Astrocyte (in vitro differentiated cells and primary cell): ENCODE results near the gene UFD1. TPM values are rescaled to one million over a fixed set of nuclear protein-coding genes. Genes with fewer than 3 reads are reported as not detected.

Experiments used
- DNase-seq: peaks from one replicate; pipeline ENCODE4 v3.0.0-alpha.2; 2010; ENCODE audit warnings: low read depth
- FAIRE-seq: peaks from 2 replicates; lab custom pipeline; 2011; peaks lifted over from hg19 to GRCh38; lab: Jason Lieb, UNC
- H2AFZ ChIP-seq: 2 replicates; pipeline ENCODE4 v1.6.0; 2012; ENCODE audit warnings: low read depth, low read length, inconsistent platforms
- H3K27ac ChIP-seq: 2 replicates; pipeline ENCODE4 v1.5.1; 2011; ENCODE audit warnings: low read depth, low read length, inconsistent platforms
- H3K27me3 ChIP-seq: 2 replicates; pipeline ENCODE4 v1.6.0; 2011; ENCODE audit warnings: low read length, inconsistent platforms; ENCODE audit not compliant: insufficient read depth
- H3K36me3 ChIP-seq: 2 replicates; pipeline ENCODE4 v1.5.1; 2011; ENCODE audit warnings: low read length, inconsistent platforms; ENCODE audit not compliant: insufficient read depth
- H3K4me1 ChIP-seq: 2 replicates; pipeline ENCODE4 v1.5.1; 2011; ENCODE audit warnings: low read length, inconsistent platforms; ENCODE audit not compliant: insufficient read depth
- H3K4me2 ChIP-seq: 2 replicates; pipeline ENCODE4 v1.6.0; 2012; ENCODE audit warnings: low read length, inconsistent platforms
- H3K4me3 ChIP-seq: 2 replicates; pipeline ENCODE4 v1.5.1; 2011; ENCODE audit warnings: low read depth, mild to moderate bottlenecking, low read length, inconsistent platforms; ENCODE audit not compliant: insufficient read depth
- H3K79me2 ChIP-seq: 2 replicates; pipeline ENCODE4 v1.6.0; 2012; ENCODE audit warnings: mild to moderate bottlenecking, low read length, inconsistent platforms; ENCODE audit not compliant: insufficient read depth
- H3K9ac ChIP-seq: 2 replicates; pipeline ENCODE4 v1.6.0; 2012; ENCODE audit warnings: mild to moderate bottlenecking, low read length, inconsistent platforms
- H3K9me3 ChIP-seq: 2 replicates; pipeline ENCODE4 v1.5.1; 2012; ENCODE audit warnings: low read depth, mild to moderate bottlenecking, low read length, inconsistent platforms; ENCODE audit not compliant: insufficient read depth
- H4K20me1 ChIP-seq: 2 replicates; pipeline ENCODE4 v1.6.0; 2012; ENCODE audit warnings: low read length, inconsistent platforms; ENCODE audit not compliant: insufficient read depth
- H3K27ac Mint-ChIP-seq: one replicate; pipeline ENCODE4 v1.8.0; 2021; ENCODE audit warnings: mild to moderate bottlenecking, mixed read lengths; ENCODE audit not compliant: unreplicated experiment
- H3K27me3 Mint-ChIP-seq: one replicate; pipeline ENCODE4 v1.8.0; 2021; ENCODE audit warnings: low read depth, mixed read lengths; ENCODE audit not compliant: unreplicated experiment
- H3K36me3 Mint-ChIP-seq: one replicate; pipeline ENCODE4 v1.8.0; 2021; ENCODE audit warnings: low read depth, mixed read lengths; ENCODE audit not compliant: unreplicated experiment
- H3K4me1 Mint-ChIP-seq: one replicate; pipeline ENCODE4 v1.8.0; 2021; ENCODE audit warnings: low read depth, mixed read lengths; ENCODE audit not compliant: unreplicated experiment
- H3K4me3 Mint-ChIP-seq: one replicate; pipeline ENCODE4 v1.8.0; 2021; ENCODE audit warnings: mild to moderate bottlenecking, moderate library complexity, mixed read lengths; ENCODE audit not compliant: unreplicated experiment
- H3K9me3 Mint-ChIP-seq: one replicate; pipeline ENCODE4 v1.8.0; 2021; ENCODE audit warnings: mild to moderate bottlenecking, mixed read lengths; ENCODE audit not compliant: unreplicated experiment
- CTCF ChIP-seq: IDR thresholded peaks from 2 replicates; pipeline ENCODE4 v1.5.1; 2011; ENCODE audit warnings: low read depth, mild to moderate bottlenecking, inconsistent platforms, low read length, moderate library complexity; ENCODE audit not compliant: insufficient read depth
- EZH2 ChIP-seq: IDR thresholded peaks from 2 replicates; pipeline ENCODE4 v1.6.1; 2012; ENCODE audit warnings: mild to moderate bottlenecking, low read length, inconsistent platforms; ENCODE audit not compliant: insufficient read depth
- total RNA-seq: library from RNA; stranded (reverse); gene quantifications from 2 replicates; pipeline ENCODE4 v1.2.1, GENCODE V29; 2021

The UFD1 gene
- total RNA-seq, 1 donor from 2014 or later, result 105 TPM

GRCh38 chr22:19420321-19420720 is 58.7 kb downstream of the UFD1 start:
- Mint-ChIP-seq H3K4me1 (peaks cover 23% of the 10 kb centered on the region), H3K36me3 (peaks cover 3% of the 10 kb centered on the region), H3K27me3 (no peaks in the 10 kb centered on the region), H3K9me3 (no peaks in the 10 kb centered on the region), H3K27ac (no peak overlapping the region), H3K4me3 (no peak overlapping the region)
- no peaks in the 10 kb centered on the region for H3K27me3 ChIP-seq
- H3K27ac ChIP-seq, result no peak overlapping the region
- peaks cover 92% of the 10 kb centered on the region for H4K20me1 ChIP-seq
- H3K4me3 ChIP-seq, result no peak overlapping the region
- H3K4me1 ChIP-seq, result peaks cover 15% of the 10 kb centered on the region
- H3K9me3 ChIP-seq, result no peaks in the 10 kb centered on the region
- H2AFZ ChIP-seq, result no peak overlapping the region
- no peaks in the 10 kb centered on the region for H3K36me3 ChIP-seq
- H3K4me2 ChIP-seq, result no peak overlapping the region
- DNase-seq (no peak), FAIRE-seq (no peak)
- TF ChIP-seq CTCF (no peak), EZH2 (no peak)
- H3K79me2 ChIP-seq, result peaks cover 98% of the 10 kb centered on the region
- no peak overlapping the region for H3K9ac ChIP-seq

GRCh38 chr22:19419464-19420178 is 59.4 kb downstream of the UFD1 start:
- H3K4me3 ChIP-seq, result no peak overlapping the region
- H3K4me1 ChIP-seq, result peaks cover 15% of the 10 kb centered on the region
- no peak overlapping the region for H3K27ac ChIP-seq
- Mint-ChIP-seq H3K4me1 (peaks cover 23% of the 10 kb centered on the region), H3K4me3 (no peak overlapping the region), H3K9me3 (no peaks in the 10 kb centered on the region), H3K27me3 (no peaks in the 10 kb centered on the region), H3K27ac (no peak overlapping the region), H3K36me3 (peaks cover 3% of the 10 kb centered on the region)
- H3K36me3 ChIP-seq, result no peaks in the 10 kb centered on the region
- H3K27me3 ChIP-seq, result no peaks in the 10 kb centered on the region
- H3K79me2 ChIP-seq, result peaks cover 98% of the 10 kb centered on the region
- no peak for TF ChIP-seq CTCF
- no peak for TF ChIP-seq EZH2
- no peak overlapping the region for H2AFZ ChIP-seq
- no peak overlapping the region for H3K4me2 ChIP-seq
- H3K9me3 ChIP-seq, result no peaks in the 10 kb centered on the region
- no peak overlapping the region for H3K9ac ChIP-seq
- FAIRE-seq (no peak), DNase-seq (no peak)
- peaks cover 89% of the 10 kb centered on the region for H4K20me1 ChIP-seq

DNA sequence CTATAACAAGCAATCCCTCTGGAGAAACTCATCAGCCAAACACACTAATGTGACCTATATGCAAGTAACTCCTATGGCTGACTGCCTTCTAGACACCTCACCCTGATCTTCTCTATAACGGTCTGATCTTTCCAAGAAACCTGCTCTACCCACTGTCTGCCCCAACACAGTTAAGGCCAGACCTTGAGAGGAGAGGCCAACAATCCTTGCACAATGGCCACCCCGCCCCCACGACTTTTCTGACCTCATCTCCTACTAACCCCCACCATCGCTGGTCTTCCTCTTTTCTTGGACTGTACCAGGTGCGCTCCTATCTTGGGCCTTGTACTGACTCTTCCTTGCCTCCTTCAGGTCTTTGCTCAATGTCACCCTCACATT is 59.9 kb downstream of the UFD1 start:
- peaks cover 23% of the 10 kb centered on the region for H3K4me1 Mint-ChIP-seq

More for the DNA sequence above, 59.9 kb downstream of the UFD1 start:
- FAIRE-seq (no peak), DNase-seq (no peak)
- H3K9me3 ChIP-seq, result no peaks in the 10 kb centered on the region
- Mint-ChIP-seq H3K9me3 (no peaks in the 10 kb centered on the region), H3K27ac (no peak overlapping the region), H3K4me3 (no peak overlapping the region), H3K27me3 (no peaks in the 10 kb centered on the region), H3K36me3 (peaks cover 3% of the 10 kb centered on the region)
- no peak overlapping the region for H3K4me2 ChIP-seq
- no peaks in the 10 kb centered on the region for H3K36me3 ChIP-seq
- H3K9ac ChIP-seq, result no peak overlapping the region
- no peaks in the 10 kb centered on the region for H3K27me3 ChIP-seq
- H2AFZ ChIP-seq, result no peak overlapping the region
- H3K4me3 ChIP-seq, result no peak overlapping the region
- peaks cover 98% of the 10 kb centered on the region for H3K79me2 ChIP-seq
- H3K27ac ChIP-seq, result no peak overlapping the region
- H4K20me1 ChIP-seq, result peaks cover 87% of the 10 kb centered on the region
- TF ChIP-seq EZH2 (no peak), CTCF (no peak)
- H3K4me1 ChIP-seq, result peaks cover 15% of the 10 kb centered on the region
